GM13976 (cell line): ENCODE data around the gene TECTA.
A peak's percentile ranks its signal among the peaks of the same experiment; 100 is the strongest.

Experiments
- DNase-seq: peaks from one replicate; pipeline ENCODE4 v3.0.0; 2012; ENCODE audit warnings: low spot score
- in situ Hi-C: fragments of 300-500 bp; cut with MboI; formaldehyde crosslinking; loops from one replicate; pipeline ENCODE4 v1.12.0; 2022; ENCODE audit warnings: low sequenced_read_pairs, mixed read lengths, inconsistent platforms; ENCODE audit not compliant: unreplicated experiment
- TF ChIP-seq, protein P1 (sequence below): IDR thresholded peaks from 2 replicates; pipeline ENCODE4 v1.5.1; 2012; ENCODE audit warnings: borderline replicate concordance, mild to moderate bottlenecking; ENCODE audit not compliant: insufficient read depth; ENCODE audit errors: extremely low read depth, missing control alignments, control extremely low read depth

TECTA gene

DNA sequence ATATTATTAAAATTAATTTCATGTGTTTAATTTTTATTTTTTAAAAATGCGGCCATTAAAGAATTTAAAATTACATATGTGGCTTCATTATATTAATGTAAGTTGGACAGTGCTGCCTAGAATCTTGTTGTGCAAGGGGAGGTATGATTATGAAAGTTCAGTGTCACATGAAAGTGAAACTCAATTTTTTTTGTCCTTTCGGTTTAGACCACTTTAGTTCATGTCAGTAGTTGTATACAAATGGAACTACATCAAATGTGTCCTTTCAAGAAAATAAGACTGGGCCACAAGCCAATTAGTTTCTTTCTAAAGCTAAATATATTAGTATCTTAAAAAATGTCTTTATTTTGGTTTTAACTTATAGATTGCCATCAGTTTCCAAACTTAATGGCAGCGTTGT lies 41.4 kb upstream of the TECTA start:
- TF ChIP-seq, protein P1, sequence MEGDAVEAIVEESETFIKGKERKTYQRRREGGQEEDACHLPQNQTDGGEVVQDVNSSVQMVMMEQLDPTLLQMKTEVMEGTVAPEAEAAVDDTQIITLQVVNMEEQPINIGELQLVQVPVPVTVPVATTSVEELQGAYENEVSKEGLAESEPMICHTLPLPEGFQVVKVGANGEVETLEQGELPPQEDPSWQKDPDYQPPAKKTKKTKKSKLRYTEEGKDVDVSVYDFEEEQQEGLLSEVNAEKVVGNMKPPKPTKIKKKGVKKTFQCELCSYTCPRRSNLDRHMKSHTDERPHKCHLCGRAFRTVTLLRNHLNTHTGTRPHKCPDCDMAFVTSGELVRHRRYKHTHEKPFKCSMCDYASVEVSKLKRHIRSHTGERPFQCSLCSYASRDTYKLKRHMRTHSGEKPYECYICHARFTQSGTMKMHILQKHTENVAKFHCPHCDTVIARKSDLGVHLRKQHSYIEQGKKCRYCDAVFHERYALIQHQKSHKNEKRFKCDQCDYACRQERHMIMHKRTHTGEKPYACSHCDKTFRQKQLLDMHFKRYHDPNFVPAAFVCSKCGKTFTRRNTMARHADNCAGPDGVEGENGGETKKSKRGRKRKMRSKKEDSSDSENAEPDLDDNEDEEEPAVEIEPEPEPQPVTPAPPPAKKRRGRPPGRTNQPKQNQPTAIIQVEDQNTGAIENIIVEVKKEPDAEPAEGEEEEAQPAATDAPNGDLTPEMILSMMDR: no peak
- DNase-seq: peak; percentile 42
- in situ Hi-C loops: no loop called here

DNA sequence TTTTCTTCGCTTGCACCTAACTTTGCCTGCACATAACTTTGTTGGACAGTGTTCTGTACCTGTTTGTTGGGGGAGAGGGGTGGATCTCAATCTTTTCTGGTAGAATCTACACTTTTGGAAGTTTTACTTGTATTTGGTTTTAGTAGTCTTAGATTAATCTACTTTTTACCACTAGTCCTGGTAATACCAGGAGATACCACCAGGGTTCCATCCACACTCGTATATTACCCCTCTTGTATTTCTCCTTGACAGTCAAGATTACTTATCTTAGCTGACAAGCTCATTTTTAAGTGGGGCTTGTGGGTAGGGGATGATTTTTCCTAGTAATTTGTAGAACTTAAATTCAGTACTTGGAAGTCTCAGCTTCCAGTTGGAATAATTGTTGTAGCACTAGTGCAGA lies 37.3 kb upstream of the TECTA start:
- TF ChIP-seq, protein P1: no peak
- no peak for DNase-seq
- in situ Hi-C loops: no loop called here

DNA sequence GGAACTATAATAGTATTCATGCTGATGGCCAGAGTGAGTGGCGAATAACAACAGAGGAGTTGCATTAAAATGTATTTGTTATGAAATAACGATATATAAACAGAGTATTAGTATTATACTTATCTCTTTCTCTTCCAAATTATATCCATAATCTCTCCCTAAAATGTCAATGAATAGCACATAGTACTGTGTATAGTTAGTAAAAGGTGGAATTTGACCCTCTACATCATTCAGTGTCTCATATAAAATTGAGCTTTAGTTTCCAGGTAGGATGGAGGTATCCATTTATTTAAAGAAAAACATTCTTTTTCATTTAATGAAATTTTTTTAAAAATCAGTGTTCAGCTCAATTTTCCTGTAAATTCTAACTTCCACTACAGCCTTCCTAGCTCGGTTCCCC lies 34.4 kb upstream of the TECTA start:
- DNase-seq: no peak
- in situ Hi-C loops: no loop called here
- TF ChIP-seq, protein P1: no peak

DNA sequence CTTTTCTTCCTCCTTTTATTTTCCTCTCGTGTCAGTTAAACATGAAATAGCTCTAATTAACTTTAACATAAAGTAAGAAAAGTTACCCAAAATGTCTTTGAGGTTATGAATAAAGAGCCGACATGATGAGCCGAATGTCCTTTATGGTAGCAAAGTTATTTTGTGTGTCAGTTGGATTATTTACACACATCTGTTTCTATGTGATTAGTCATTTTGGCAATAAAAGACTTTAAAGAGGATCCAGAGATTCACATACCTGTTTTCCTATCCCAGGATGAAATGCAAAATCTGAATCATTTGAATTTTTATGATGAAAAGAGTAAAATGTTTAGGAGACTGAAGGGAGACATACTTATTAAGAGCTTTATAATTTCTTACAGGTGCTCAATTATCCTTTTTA lies 34.0 kb upstream of the TECTA start:
- in situ Hi-C loops: no loop called here
- TF ChIP-seq, protein P1: no peak
- DNase-seq: no peak

DNA sequence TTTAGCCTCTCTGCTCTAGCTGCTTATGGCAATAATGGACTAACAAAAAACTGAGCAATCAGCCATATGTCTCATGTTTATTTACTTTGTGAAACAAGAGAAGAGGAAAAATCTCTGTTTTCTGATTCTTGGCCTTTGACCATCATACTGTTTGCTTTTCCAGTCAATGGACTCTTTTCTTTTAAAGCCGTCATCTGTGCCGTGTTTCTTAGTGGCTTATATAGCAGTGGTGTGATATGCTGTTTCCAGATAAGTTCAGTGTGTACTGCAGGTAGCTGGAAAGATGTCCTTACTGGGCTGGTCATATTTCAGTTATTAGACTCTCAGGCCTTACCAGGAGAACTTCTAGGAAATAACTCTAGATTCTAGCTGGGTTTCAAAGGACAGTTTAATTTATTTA lies 33.6 kb upstream of the TECTA start:
- no peak for DNase-seq
- TF ChIP-seq, protein P1: no peak
- in situ Hi-C loops: no loop called here

- no peak for DNase-seq
- TF ChIP-seq, protein P1: no peak
- in situ Hi-C loops: no loop called here
Observed at GRCh38 chr11:121067962-121068647, 32.9 kb upstream of the TECTA start.
